Activated CD4-positive, alpha-beta T cell treated with anti-CD3 and anti-CD28 coated beads, Interleukin-2, amount 50 U/mL, for 24 hours (primary cell): Measurements from ENCODE around the gene SMKR1.
"Not testable (repeated sequence)": the region's sequence is repeated elsewhere in the genome, so short reads cannot be mapped to it uniquely, and the experiment has no call there.

ENCODE experiments used
- DNase-seq, 2 donors: peaks; one replicate each; pipeline ENCODE4 v3.0.0-alpha.2; 2020; ENCODE audit warnings: low read depth in 1 of 2, low spot score in 1 of 2

The SMKR1 gene

GRCh38 chr7:129481376-129481775, 21.0 kb upstream of the SMKR1 start:
- not testable (repeated sequence) for DNase-seq

- no peak for DNase-seq
Measured at GRCh38 chr7:129482781-129483180, 19.6 kb upstream of the SMKR1 start.

- DNase-seq: no peak
Measured at GRCh38 chr7:129489491-129489890, 12.8 kb upstream of the SMKR1 start.

GRCh38 chr7:129492391-129492790, 9.9 kb upstream of the SMKR1 start:
- DNase-seq: no peak

- DNase-seq: no peak
Measured at GRCh38 chr7:129493555-129493954, 8.8 kb upstream of the SMKR1 start.

GRCh38 chr7:129494041-129494440, 8.3 kb upstream of the SMKR1 start:
- no peak for DNase-seq

- DNase-seq: no peak
Measured at GRCh38 chr7:129495987-129496386, 6.3 kb upstream of the SMKR1 start.

- DNase-seq: no peak
Measured at GRCh38 chr7:129496653-129497052, 5.7 kb upstream of the SMKR1 start.

GRCh38 chr7:129497156-129497555, 5.2 kb upstream of the SMKR1 start:
- no peak for DNase-seq

GRCh38 chr7:129498021-129498420, 4.3 kb upstream of the SMKR1 start:
- DNase-seq: no peak

GRCh38 chr7:129499999-129500398, 2.3 kb upstream of the SMKR1 start:
- DNase-seq: no peak

- DNase-seq: no peak
Measured at GRCh38 chr7:129502708-129503685, 666 bp downstream of the SMKR1 start.

GRCh38 chr7:129503725-129504124, 1.4 kb downstream of the SMKR1 start:
- DNase-seq: no peak

- DNase-seq: no peak
Measured at GRCh38 chr7:129512192-129512591, 9.9 kb downstream of the SMKR1 start.

GRCh38 chr7:129513546-129513945, 11.2 kb downstream of the SMKR1 start:
- DNase-seq: no peak

GRCh38 chr7:129514683-129515082, 12.4 kb downstream of the SMKR1 start:
- no peak for DNase-seq

GRCh38 chr7:129515381-129515780, 13.1 kb downstream of the SMKR1 start:
- no peak for DNase-seq

GRCh38 chr7:129517931-129518330, 15.6 kb downstream of the SMKR1 start:
- DNase-seq: no peak

- DNase-seq: no peak
Measured at GRCh38 chr7:129519464-129519863, 17.1 kb downstream of the SMKR1 start.

GRCh38 chr7:129522088-129522970, 20.0 kb downstream of the SMKR1 start:
- DNase-seq: no peak

GRCh38 chr7:129522971-129523340, 20.6 kb downstream of the SMKR1 start:
- no peak for DNase-seq

GRCh38 chr7:129523924-129524323, 21.6 kb downstream of the SMKR1 start:
- DNase-seq: no peak
